ENCODE measurements around the gene STK32C. TPM values are rescaled to one million over a fixed set of nuclear protein-coding genes. Genes with fewer than 3 reads are reported as not detected.

The STK32C gene
- total and polyA plus RNA-seq, 4 donors: 5.1 to 22.0 (median 16.3) TPM

- no peak for DNase-seq
- ATAC-seq (ENCODE audit: insufficient read depth, low FRiP score): no peak
- no peak overlapping the region for H3K9ac ChIP-seq (ENCODE audit: insufficient read depth in 1 of 2, low read length in 2 of 2)
- H3K4me3 ChIP-seq: no peak overlapping the region
- H3K9me3 ChIP-seq (ENCODE audit: control insufficient read depth in 4 of 4, insufficient read depth in 3 of 4, low read length in 3 of 4): peaks cover 0 to 12% (median 0%) of the 10 kb centered on the region in 4 donors
- TF ChIP-seq CTCF (IDR thresholded peaks at IDR 0.05; ENCODE audit: control extremely low read depth, extremely low read depth): no peak
- no peak overlapping the region for H3K27ac ChIP-seq (ENCODE audit: low read depth in 1 of 2, low read length in 1 of 2)
- peaks cover 21 to 42% (median 31%) of the 10 kb centered on the region in 3 donors for H3K27me3 ChIP-seq (ENCODE audit: control insufficient read depth in 3 of 3, insufficient read depth in 3 of 3, low read length in 2 of 3)
- 68 to 70% methylated on average over 25 of the region's 25 CpGs for WGBS, 2 donors
- peaks cover 0 to 8% (median 0%) of the 10 kb centered on the region in 5 donors for H3K4me1 ChIP-seq (ENCODE audit: control insufficient read depth in 5 of 5, insufficient read depth in 5 of 5, low read length in 5 of 5)
- H3K36me3 ChIP-seq (ENCODE audit: control insufficient read depth in 4 of 4, insufficient read depth in 4 of 4, low read length in 4 of 4): no peaks in the 10 kb centered on the region
Measured at GRCh38 chr10:132181691-132182425, 125.9 kb downstream of the STK32C start.

- Histone ChIP-seq H3K9me3 (ENCODE audit: control insufficient read depth in 4 of 4, insufficient read depth in 3 of 4, low read length in 3 of 4) (peaks cover 0 to 12% (median 0%) of the 10 kb centered on the region in 4 donors), H3K9ac (ENCODE audit: insufficient read depth in 1 of 2, low read length in 2 of 2) (no peak overlapping the region), H3K4me3 (no peak overlapping the region), H3K36me3 (ENCODE audit: control insufficient read depth in 4 of 4, insufficient read depth in 4 of 4, low read length in 4 of 4) (no peaks in the 10 kb centered on the region), H3K27me3 (ENCODE audit: control insufficient read depth in 3 of 3, insufficient read depth in 3 of 3, low read length in 2 of 3) (peaks cover 21 to 53% (median 36%) of the 10 kb centered on the region in 3 donors), H3K27ac (ENCODE audit: low read depth in 1 of 2, low read length in 1 of 2) (no peak overlapping the region), H3K4me1 (ENCODE audit: control insufficient read depth in 5 of 5, insufficient read depth in 5 of 5, low read length in 5 of 5) (peaks cover 0 to 2% (median 0%) of the 10 kb centered on the region in 5 donors)
- 60 to 63% methylated on average over 13 to 14 of the region's 14 CpGs for WGBS, 2 donors
- DNase-seq: no peak
- no peak for ATAC-seq (ENCODE audit: insufficient read depth, low FRiP score)
- TF ChIP-seq CTCF (IDR thresholded peaks at IDR 0.05; ENCODE audit: control extremely low read depth, extremely low read depth): no peak
Measured at GRCh38 chr10:132180736-132181135, 127.0 kb downstream of the STK32C start.

- no peak for DNase-seq
Measured at GRCh38 chr10:132179551-132180392, 128.0 kb downstream of the STK32C start.

More at GRCh38 chr10:132179551-132180392, 128.0 kb downstream of the STK32C start:
- Histone ChIP-seq H3K36me3 (ENCODE audit: control insufficient read depth in 4 of 4, insufficient read depth in 4 of 4, low read length in 4 of 4) (no peaks in the 10 kb centered on the region), H3K9ac (ENCODE audit: insufficient read depth in 1 of 2, low read length in 2 of 2) (no peak overlapping the region), H3K9me3 (ENCODE audit: control insufficient read depth in 4 of 4, insufficient read depth in 3 of 4, low read length in 3 of 4) (peaks cover 0 to 11% (median 0%) of the 10 kb centered on the region in 4 donors), H3K4me3 (no peak overlapping the region), H3K27ac (ENCODE audit: low read depth in 1 of 2, low read length in 1 of 2) (no peak overlapping the region), H3K27me3 (ENCODE audit: control insufficient read depth in 3 of 3, insufficient read depth in 3 of 3, low read length in 2 of 3) (peaks cover 14 to 50% (median 41%) of the 10 kb centered on the region in 3 donors), H3K4me1 (ENCODE audit: control insufficient read depth in 5 of 5, insufficient read depth in 5 of 5, low read length in 5 of 5) (no peaks in the 10 kb centered on the region)
- WGBS, 2 donors: 70 to 71% methylated on average over 16 of the region's 16 CpGs
- TF ChIP-seq CTCF (IDR thresholded peaks at IDR 0.05; ENCODE audit: control extremely low read depth, extremely low read depth): no peak
- ATAC-seq (ENCODE audit: insufficient read depth, low FRiP score): no peak
